ENCODE results near the gene SPSB1.

SPSB1 gene

GRCh38 chr1:9317591-9318417 is 25.1 kb downstream of the SPSB1 start:
- no peak for DNase-seq (ENCODE audit: extremely low read depth in 1 of 2, low read depth in 1 of 2)

- no peak for DNase-seq (ENCODE audit: extremely low read depth in 1 of 2, low read depth in 1 of 2)
Observed at GRCh38 chr1:9319208-9319788, 26.6 kb downstream of the SPSB1 start.

GRCh38 chr1:9319789-9320519 is 27.3 kb downstream of the SPSB1 start:
- no peak for DNase-seq (ENCODE audit: extremely low read depth in 1 of 2, low read depth in 1 of 2)

- no peak for DNase-seq (ENCODE audit: extremely low read depth in 1 of 2, low read depth in 1 of 2)
Observed at GRCh38 chr1:9320520-9321479, 28.1 kb downstream of the SPSB1 start.

GRCh38 chr1:9321480-9321849 is 28.8 kb downstream of the SPSB1 start:
- DNase-seq (ENCODE audit: extremely low read depth in 1 of 2, low read depth in 1 of 2) = no peak

- no peak for DNase-seq (ENCODE audit: extremely low read depth in 1 of 2, low read depth in 1 of 2)
Observed at GRCh38 chr1:9321986-9322660, 29.4 kb downstream of the SPSB1 start.

GRCh38 chr1:9322661-9323244 is 30.1 kb downstream of the SPSB1 start:
- DNase-seq (ENCODE audit: extremely low read depth in 1 of 2, low read depth in 1 of 2) = no peak

- DNase-seq (ENCODE audit: extremely low read depth in 1 of 2, low read depth in 1 of 2) = no peak
Observed at GRCh38 chr1:9324246-9325096, 31.8 kb downstream of the SPSB1 start.

GRCh38 chr1:9326596-9326995 is 33.9 kb downstream of the SPSB1 start:
- no peak for DNase-seq (ENCODE audit: extremely low read depth in 1 of 2, low read depth in 1 of 2)

GRCh38 chr1:9328201-9328600 is 35.5 kb downstream of the SPSB1 start:
- no peak for DNase-seq (ENCODE audit: extremely low read depth in 1 of 2, low read depth in 1 of 2)

- no peak for DNase-seq (ENCODE audit: extremely low read depth in 1 of 2, low read depth in 1 of 2)
Observed at GRCh38 chr1:9328715-9329114, 36.0 kb downstream of the SPSB1 start.

GRCh38 chr1:9331016-9331415 is 38.3 kb downstream of the SPSB1 start:
- DNase-seq (ENCODE audit: extremely low read depth in 1 of 2, low read depth in 1 of 2) = no peak

GRCh38 chr1:9331558-9332346 is 39.1 kb downstream of the SPSB1 start:
- no peak for DNase-seq (ENCODE audit: extremely low read depth in 1 of 2, low read depth in 1 of 2)

GRCh38 chr1:9332513-9333143 is 39.9 kb downstream of the SPSB1 start:
- no peak for DNase-seq (ENCODE audit: extremely low read depth in 1 of 2, low read depth in 1 of 2)

- no peak for DNase-seq (ENCODE audit: extremely low read depth in 1 of 2, low read depth in 1 of 2)
Observed at GRCh38 chr1:9338397-9339246, 45.9 kb downstream of the SPSB1 start.

GRCh38 chr1:9340172-9340854 is 47.6 kb downstream of the SPSB1 start:
- DNase-seq (ENCODE audit: extremely low read depth in 1 of 2, low read depth in 1 of 2) = no peak
